Measurements from ENCODE around the gene HOXA7. TPM values are rescaled to one million over a fixed set of nuclear protein-coding genes. Genes with fewer than 3 reads are reported as not detected.

HOXA7 gene
- polyA plus RNA-seq (ENCODE audit: insufficient read length in 4 of 4): 10 to 100 TPM; 11.4 to 31.9 (median 27.3) TPM

DNA sequence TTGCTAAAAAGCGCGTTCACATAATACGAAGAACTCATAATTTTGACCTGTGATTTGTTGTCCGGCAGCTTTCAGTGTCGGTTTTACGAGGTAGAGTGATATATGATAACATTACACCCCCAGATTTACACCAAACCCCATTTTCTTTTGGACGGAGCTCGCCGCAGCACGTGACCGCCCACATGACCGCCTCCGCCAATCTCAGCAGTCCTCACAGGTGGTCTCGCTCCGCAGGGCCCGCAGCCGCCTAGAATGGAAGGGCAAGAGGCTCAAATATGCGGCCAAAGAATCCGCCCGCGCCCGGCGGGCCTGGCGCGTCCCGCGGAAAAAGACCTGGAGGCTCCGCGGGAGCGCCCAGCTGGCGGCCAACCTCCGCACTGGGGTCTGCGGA lies at the start of gene HOXA7:
TSS of gene HOXA7 (minus strand) at position 168 of the 391 bp plus-strand sequence. CDS start at position 38, 130 bp downstream.
- DNase-seq (ENCODE audit: low read depth in 4 of 4, low spot score in 3 of 4): peak in 3 of 4 donors; percentile 83 to 89 (median 85)

DNA sequence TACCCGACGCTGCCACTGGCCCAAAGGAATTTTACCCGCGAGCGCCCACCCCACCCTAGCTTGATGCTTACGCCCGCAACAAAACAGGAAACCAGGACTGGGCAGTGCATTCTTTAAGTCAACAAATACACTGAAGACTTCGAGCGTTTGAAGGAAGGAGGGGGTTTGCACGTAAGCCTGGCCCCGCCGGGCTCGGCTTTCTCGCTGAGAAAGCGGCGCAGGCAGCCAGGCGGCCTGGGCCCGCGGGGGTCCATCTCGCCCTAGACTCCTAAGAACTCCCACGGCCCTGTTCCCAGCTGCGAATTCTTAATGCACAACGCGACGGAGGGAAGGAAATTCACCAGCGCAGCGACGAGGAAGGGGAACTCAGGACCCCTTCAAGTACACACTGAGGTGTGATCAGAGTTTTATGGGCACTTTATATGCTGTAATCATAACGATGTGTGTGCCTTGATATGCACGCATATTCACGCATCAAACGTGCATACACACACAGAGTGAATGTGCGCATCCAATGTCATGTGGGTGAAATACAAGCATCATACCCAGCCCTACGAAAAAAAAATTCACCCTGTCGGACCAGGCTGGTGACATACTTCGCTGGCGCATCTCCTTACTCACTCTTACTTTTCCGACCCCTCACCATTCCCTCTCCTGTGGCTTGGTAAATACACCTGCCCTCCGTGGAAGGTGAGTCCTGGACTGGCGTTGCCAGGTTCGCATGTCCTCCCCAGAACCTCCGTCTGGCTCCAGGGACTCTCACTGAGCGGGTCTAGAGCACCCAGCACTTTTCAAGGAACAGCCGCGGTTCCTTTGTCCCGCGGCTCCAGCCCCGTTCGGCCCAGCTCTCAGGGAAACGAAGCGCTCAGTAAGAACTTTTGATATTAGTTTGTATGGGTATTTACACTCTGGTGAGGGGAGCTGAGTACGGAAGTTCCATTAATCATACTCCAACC lies 49.1 kb upstream of the HOXA7 start:
- no peak for DNase-seq (ENCODE audit: low read depth in 4 of 4, low spot score in 3 of 4)

DNA sequence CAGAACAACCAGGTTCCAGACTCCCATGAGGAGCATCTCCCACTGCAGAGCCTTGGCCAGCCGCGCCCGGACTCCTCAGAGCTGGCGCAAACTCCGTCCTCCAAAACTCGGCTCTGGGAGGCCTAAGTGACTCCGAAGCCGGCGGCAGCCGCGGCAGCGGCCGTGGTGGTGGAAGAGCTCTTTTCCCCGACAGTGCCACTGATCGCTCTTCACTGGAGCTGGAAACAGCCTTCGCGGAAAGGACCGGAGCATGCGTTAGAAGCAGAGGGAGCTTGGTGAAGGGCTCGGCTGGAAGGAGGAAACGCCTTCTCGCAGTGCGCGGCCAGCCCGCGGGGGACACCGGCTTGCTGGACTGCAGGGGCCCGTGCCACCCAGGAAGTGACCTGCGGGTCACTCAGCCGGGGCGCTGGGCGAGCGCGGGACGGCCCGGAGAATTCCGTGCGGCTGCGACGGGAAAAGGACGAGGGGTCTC lies 48.4 kb upstream of the HOXA7 start:
- DNase-seq (ENCODE audit: low read depth in 4 of 4, low spot score in 3 of 4): no peak

DNA sequence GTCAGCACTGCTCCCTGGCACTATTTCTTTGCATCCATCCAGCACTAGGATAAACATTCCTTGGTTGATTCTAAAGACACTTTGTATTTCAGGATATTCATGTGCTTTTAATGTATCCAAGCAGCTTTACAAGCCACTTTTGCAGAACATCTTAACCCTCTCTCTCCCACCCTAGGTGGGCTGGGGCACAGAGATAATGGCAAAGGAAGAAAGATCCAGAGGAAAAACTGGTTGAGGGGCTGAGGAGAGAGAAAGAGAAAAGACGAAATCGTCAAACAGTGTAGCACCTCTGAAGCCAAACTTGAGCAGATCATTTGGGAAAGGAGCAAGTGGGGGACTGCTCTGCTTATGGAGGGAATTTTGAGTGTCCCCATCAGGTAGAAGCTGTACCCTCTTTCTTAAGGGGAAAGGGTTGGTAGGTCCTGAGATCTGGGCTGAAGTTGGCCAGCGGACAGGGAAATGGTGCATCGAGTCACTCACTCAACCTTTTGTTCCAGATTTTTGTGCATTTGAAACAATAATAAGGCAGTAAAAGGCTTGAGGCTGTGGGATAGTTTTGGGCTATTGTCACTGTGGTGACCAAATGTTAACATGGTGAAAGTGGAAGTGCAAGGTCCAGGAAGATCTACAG lies 47.6 kb upstream of the HOXA7 start:
- no peak for DNase-seq (ENCODE audit: low read depth in 4 of 4, low spot score in 3 of 4)

DNA sequence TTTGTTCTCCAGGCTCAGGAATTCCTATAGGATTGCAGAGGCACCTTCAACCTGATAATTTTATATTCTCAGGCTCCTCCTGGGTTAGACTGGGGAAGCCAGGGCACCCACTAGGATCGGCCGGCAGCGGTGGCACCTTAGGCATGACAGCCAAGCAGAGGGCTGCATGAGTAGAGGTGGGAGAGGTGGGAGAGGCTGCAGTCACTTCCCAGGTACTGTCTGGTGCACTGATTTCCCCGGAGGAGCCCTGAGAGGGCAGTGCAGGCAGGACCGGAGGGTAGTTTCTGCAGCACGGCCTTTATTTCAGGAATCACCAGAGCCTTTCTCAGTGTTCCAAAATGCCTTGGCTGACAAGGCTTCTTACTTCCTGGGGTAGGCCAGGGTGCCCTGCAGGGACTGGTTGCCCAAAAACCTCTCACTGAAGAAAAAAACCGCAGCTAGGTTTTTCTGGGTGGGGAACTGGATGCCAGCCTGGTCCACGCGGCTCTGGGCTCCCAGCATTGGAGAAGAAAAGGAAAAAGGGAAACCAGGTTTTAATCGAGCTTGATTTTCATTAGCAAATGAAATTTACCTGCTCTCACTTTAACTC lies 47.0 kb upstream of the HOXA7 start:
- no peak for DNase-seq (ENCODE audit: low read depth in 4 of 4, low spot score in 3 of 4)

DNA sequence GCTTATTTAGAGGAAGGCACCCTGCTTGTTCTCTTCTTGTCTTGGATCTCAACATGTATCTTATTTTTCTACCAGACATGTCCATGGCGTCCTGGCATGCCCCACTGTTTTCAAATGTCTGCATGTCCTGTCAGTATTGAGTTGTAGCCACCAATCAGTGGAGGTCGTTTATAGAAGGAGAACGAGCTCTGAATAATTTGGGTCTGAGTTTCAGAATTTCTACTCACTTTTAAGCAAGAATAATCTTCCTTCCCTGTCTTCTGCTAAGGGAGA lies 46.3 kb upstream of the HOXA7 start:
- no peak for DNase-seq (ENCODE audit: low read depth in 4 of 4, low spot score in 3 of 4)

DNA sequence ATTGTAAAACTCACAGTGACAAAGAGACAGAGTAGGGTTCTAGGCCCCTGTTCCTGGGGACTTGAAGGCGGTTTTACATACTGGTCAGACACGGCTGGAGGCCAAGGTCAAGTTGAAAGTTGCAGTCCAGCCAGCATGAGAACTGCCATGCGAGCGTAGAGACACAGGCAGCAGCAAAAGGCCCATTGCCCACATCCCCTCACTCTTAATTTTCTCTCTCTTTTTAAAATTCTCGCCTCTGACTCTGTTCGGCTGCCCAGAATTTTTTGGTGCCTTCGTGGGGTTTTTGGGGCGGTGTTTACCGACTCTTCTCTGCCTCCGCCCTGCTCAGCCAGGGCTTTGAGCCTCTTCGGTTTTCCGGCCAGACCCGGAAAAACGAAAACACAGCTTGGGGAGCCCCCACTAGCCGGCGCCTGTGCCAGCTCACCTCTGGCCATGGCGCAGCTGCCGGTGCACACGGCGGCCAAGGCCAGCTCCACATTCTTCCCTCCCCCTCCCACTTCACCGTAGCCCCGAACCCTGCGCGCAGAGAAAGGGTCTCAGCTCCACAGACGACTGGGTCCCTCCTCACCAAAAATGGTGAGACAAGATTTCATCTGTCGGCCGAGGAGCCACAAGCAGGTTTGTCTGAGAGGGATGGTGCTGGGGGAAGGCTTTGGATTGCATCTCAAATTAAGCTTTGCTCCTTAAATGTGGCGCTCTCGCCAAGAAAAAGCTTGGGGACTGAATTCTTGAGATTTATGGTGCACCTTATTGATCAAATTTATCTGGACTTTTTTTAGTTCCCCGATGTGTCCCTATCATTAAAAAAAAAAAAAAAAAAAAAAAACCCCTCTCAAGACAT lies 45.8 kb upstream of the HOXA7 start:
- no peak for DNase-seq (ENCODE audit: low read depth in 4 of 4, low spot score in 3 of 4)

DNA sequence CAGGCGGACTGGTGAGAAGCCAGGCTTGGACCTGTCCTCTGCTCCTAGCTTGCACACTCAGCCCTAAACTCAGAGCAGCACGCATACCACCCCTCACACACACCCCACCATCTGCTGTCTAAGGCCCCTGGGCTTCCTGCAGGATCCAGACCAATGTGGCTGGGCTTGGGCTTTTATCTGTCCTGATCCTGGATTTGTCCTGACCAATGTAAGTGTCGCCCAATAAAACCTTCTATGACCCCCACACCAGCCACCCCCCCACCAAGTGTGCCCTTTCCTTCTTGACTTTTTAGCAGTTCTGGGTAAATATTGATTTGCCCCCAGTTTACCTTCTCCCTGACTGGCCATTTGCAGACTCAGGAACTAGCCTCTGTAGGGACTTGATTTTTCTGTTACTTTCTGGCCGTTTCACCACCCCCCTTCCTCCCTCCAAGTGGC lies 45.1 kb upstream of the HOXA7 start:
- DNase-seq (ENCODE audit: low read depth in 4 of 4, low spot score in 3 of 4): no peak

DNA sequence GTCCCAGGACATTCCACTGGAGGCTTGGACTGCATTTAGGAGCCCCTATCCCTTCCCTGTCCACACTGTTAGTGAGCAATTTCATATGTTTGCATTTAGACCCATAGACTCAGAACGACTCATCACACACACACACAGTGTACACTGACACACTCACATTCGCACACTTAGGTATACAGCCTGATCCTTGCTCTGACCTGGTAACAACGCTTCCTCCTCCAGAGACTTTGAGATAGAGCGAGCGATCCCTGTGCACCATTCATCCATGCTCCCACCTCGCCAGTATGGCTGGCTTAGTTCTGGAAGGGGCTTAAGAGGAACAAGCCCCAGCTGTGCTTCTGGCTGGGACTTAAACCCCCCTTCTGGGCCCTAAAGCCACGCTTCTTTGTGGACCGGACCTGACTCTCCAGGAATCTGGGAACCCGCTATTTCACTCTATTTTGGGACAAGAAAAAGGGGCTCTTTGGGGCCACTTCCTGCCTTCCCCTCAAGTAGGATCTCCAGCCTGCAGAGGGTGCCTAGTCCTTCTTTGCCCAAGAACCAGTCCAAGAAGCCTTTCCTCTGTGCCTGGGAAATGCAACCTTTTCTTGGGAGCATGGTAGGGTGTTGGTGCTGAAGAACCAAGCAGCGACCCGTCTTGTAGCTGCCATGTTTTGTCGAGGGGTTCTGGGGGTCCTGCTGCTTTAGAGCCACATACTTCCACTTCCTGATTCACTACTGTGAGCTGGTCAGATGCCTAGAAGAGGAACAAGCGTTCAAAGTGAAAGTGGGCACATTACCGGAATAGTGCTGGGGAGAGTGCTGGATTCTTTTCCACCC lies 44.5 kb upstream of the HOXA7 start:
- DNase-seq (ENCODE audit: low read depth in 4 of 4, low spot score in 3 of 4): no peak

DNA sequence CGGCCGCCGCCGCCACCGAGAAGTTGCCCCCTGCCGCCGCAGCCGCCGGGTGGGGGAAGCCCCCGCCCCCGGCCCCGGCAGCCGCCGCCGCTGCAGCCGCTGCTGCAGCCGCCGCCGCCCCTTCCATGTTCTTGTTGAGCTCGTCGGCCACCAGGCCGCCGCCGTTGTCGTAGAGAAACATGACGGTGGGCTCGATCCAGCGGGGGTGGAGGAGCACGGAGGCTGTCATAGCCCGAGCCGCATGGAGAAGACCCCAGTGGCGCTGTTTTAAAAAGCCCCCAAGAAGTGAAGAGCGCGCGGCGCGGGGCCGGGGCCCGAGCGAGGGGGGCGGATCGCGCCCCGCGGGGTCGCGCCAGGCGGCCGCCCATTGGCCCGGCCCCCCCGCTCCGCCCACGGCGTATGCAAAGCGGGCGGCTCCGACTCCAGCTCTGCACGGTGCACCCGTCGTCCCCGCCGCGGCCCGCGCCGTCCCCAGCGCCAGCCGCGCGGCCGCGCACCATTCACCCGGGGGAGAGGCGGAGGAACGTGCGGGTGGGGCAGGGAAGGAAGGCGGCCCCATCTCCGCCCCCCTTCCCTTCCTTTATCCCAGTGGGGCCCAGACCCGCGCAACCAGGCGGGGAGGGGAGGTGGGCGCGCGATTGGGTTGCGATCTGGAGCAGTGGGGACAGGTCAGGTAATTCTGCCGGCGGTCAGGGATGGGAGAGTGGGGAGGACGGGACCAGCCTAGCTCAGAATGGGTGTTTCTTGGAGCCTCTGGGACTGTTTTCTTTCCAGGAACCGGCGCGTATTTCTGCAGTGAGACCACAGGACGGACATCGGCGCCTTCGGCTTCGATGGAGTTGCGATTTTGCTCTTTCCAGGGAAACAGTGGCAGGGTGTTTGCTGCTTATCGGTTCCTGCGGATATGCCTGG lies 43.6 kb upstream of the HOXA7 start, which contains the start of gene HOXA13:
TSS of gene HOXA13 (minus strand) at position 243 of the 912 bp plus-strand sequence. CDS start at position 229, 14 bp downstream.
- no peak for DNase-seq (ENCODE audit: low read depth in 4 of 4, low spot score in 3 of 4)

DNA sequence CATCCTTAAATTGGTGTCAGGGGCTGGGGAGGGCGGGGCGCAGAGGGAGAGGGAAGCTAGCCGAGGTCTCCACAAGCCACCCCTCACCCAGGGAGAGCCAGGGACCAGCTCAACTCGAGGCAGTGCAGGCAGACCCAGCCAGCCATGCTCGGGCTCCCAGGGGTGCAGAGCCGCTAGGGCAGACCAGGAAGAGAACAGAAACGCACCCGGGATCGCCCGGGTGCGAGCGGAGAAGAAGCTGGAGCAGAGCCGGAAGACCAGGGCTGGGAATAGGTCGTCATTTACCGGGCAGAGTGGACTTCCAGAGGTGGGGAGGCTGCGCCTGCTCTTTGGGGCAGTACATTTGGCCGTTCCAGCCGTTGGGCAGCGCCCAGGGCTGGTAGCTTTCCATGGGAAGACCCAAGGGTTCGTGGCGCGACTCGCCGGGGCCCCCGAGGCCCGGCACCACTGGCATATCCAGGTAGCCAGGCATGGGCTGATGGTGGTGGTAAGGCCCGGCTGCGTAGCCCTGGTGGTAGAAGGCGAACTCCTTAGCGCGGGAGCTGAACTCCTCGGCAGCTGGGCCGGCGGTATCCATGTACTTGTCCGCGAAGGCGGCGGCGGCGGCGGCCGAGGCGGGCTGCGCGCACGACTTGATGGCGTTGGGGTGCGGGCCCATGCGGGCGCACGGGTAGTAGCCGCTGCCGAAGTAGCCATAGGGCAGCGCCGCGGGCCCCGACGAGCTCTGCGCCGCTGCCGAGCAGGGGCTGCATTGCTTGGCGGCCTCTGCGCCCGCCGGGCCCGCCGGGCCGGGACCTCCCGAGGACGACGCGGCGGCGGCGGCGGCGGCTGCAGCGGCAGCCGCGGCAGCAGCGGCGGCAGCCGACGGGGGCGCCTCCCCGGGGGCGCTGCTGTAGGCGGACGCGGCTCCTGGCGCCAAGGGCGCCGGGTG lies 42.7 kb upstream of the HOXA7 start:
- DNase-seq (ENCODE audit: low read depth in 4 of 4, low spot score in 3 of 4): no peak

DNA sequence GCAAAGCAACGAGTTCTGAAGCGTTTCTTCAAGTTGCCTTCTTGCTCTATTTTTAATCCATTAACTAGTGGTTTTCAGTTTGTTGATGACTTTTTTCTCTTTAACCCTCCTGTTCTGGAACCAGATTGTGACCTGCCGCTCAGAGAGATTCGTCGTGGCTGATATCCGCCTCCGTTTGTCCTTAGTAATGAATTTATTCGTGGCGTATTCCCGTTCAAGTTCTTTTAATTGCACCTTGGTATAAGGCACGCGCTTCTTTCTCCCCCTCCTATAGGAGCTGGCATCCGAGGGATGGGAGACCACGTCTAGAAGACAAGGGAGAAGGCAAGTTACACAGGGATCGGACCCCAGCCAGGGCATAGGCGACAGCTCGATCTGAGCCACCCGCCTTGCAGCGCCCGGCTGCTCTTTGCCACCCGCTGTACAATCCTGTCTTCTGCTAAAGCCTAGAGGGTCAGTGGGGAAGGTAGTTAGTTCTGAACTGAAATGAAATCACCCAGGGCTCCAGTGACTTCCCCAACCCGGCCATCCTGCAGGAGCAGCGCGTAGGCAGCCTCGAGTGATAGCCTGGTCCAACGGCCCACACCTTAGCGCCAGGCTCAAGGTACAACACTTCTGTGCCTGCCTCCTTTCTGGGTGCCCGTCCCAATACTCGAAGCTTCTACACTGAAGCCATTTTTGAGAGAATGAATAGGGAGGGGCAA lies 41.8 kb upstream of the HOXA7 start:
- peak in 2 of 4 donors; percentile 21 to 26 for DNase-seq (ENCODE audit: low read depth in 4 of 4, low spot score in 3 of 4)

DNA sequence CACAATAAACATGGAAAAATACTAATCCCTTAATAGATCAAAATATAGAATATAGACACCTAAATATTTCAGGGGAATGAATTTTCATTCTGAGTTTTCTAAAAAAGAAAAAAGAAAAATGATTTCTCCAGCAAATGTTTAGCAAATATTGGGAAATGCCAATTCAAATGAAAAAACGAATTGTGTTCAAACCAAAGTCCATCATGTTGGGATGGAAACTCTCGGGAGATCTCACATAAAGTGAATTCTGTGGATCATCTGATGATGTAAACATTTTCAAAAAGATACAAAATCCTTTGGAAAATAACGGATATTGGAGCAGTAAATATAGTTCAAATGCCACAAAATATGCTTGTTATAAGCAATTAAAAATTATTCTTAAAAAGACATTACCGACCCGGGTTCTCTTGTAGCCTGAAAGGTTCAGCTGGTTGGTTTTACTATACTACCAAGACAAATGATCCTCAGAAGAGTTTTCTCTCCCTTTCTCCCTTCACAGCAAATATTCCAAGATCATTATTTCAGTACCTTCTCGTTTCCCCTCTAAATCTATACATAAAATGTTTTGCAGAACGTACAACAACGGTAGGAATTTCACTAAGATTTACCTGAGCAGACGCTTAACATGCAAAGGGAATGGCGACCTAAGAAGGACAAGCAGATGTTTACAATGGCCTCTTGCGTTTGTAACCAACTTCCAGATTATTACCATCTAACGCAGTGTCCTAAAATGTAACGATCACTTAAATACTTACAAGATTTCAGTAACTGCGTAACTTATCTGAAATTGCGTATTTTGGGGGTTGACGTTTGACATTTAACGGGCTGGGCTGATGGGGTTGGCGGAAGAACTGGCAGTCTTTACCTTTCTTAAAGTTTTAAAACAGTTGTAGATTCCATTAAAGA lies 40.9 kb upstream of the HOXA7 start:
- peak in 2 of 4 donors; percentile 16 to 47 for DNase-seq (ENCODE audit: low read depth in 4 of 4, low spot score in 3 of 4)

DNA sequence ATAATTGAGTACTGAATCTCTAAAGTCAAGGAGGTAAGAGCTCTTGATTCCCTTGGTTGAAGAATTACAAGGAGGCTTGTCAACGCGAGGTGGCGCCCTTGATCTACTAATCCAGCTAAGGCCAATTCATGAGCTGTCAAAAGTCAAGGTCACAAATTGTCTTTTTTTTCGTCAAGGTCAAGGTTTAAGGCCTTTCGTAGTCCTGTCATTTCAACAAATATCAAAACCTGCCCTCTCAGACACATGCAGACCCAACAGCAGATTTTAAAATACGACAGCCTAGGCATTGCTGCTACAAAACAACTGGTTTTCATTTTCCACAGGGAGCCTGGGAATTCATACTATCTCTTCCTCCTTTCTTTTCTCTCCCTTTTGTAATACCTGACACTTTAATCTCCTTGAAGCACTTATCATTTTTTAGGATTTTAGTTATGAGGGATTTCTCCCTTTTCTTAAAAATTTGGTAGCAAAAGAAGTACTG lies 39.9 kb upstream of the HOXA7 start:
- peak in 1 of 4 donors; percentile 65 for DNase-seq (ENCODE audit: low read depth in 4 of 4, low spot score in 3 of 4)

DNA sequence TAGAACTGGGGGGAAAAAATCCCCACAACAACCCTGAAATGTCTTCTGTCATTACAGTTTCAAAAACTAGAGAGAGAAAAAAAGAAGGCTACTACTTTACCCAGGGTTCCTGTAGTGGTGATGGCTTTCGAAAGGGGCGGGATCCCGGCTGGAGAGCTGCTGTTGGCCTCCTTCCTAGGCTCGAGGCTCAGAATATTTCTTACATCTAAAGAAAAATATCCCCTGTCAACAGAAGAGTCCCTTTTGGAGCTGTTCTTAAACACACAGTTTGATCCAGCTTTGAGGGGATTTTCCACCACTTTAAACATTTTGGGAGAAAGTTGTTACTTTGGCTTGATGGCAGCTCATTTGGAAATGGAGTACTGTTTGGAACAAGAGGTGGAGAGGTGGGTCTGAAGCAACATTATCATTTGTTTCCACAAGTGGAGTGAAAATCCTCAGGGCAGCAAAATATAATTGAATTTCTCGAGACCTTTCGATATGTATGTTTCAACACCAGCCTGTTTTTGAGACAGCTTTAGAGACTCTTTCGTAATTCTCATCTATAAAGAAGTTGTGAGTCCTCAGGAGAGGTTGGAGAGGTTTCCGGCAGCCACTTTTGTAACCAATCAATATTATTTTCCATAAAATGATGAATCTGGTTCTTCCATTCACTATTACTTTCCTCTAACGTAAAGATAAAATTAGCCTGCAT lies 38.4 kb upstream of the HOXA7 start:
- DNase-seq (ENCODE audit: low read depth in 4 of 4, low spot score in 3 of 4): no peak
